Adipocyte (in vitro differentiated cells): ENCODE results near the gene KRT6C.
"Not testable (repeated sequence)": the region's sequence is repeated elsewhere in the genome, so short reads cannot be mapped to it uniquely, and the experiment has no call there.

ENCODE experiments used
- DNase-seq: peaks from one replicate; pipeline ENCODE4 v3.0.0-alpha.2; 2015; ENCODE audit warnings: low read depth
- H3K27me3 ChIP-seq: replicated peaks from 2 replicates; pipeline ENCODE4 v1.7.0; 2013; ENCODE audit warnings: mild to moderate bottlenecking, low read length, moderate library complexity; ENCODE audit not compliant: control insufficient read depth, insufficient read depth
- H3K36me3 ChIP-seq: 2 replicates; pipeline ENCODE4 v1.7.0; 2013; ENCODE audit warnings: low read length, mild to moderate bottlenecking, moderate library complexity; ENCODE audit not compliant: control insufficient read depth, insufficient read depth, severe bottlenecking
- H3K4me1 ChIP-seq: 2 replicates; pipeline ENCODE4 v1.7.0; 2013; ENCODE audit warnings: mild to moderate bottlenecking, low read length, moderate library complexity; ENCODE audit not compliant: control insufficient read depth, insufficient read depth
- H3K4me3 ChIP-seq: 2 replicates; pipeline ENCODE4 v1.7.0; 2013; ENCODE audit warnings: mild to moderate bottlenecking, low read length, moderate library complexity
- H3K9ac ChIP-seq: 2 replicates; pipeline ENCODE4 v1.7.0; 2013; ENCODE audit warnings: mild to moderate bottlenecking, low read length, moderate library complexity
- H3K9me3 ChIP-seq: 2 replicates; pipeline ENCODE4 v1.7.0; 2013; ENCODE audit warnings: mild to moderate bottlenecking, low read length, moderate library complexity; ENCODE audit not compliant: control insufficient read depth

Gene KRT6C

DNA sequence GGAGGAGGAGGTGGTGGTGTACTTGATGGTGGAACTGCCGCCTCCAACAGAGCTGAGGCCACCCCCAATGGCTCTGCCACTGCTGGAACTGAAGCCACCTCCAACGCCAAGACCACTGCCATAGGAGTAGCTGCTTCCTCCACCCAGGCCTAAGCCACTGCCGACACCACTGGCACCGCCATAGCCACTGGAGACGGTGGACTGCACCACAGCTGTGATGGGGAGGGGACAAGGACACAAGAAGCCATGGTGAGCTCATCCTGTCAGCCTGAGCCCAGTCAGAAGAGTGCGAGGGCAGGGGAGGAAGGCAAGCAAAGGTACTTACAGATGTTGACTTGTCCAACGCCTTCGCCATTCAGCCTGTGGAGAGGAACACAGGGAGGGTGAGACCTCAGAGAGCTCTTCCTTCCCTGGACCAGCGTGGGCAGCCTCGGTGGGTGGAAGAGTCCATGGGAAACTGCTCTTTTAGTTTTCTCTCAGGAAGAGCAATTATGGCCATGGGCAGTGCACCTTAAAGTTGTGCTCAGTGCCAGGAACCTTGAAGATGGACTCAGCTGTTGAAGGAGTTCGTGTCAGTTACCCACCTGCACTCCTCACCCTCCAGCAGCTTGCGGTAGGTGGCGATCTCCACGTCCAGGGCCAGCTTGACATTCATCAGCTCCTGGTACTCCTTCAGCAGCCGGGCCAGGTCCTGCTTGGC is 14.3 kb upstream of the KRT6C start:
- H3K36me3 ChIP-seq, H3K4me3 ChIP-seq, DNase-seq, H3K9ac ChIP-seq, H3K4me1 ChIP-seq: not testable (repeated sequence)
- peaks cover 23% of the 10 kb centered on the region for H3K9me3 ChIP-seq
- H3K27me3 ChIP-seq: peaks cover 55% of the 10 kb centered on the region

DNA sequence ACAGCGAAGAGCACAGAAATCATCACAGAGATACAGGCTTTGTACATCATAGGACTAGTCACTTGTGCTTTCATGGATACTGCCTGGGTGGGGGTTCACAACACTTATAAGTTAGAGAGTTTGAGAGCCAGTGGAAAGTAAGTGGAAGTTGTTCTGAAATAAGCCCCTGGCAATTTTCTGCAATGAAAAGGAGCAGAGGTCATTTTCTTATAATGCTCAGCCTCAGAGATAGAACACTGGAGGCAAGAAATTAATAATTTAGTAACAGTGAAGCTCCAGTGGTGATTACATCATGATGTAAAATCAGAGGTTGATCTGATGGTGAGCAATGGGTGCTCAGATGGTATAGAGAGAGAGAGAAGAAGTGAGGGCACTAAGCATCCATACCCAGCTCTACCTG is 13.6 kb upstream of the KRT6C start:
- H3K4me3 ChIP-seq: no peak overlapping the region
- H3K27me3 ChIP-seq: peaks cover 55% of the 10 kb centered on the region
- H3K4me1 ChIP-seq: no peaks in the 10 kb centered on the region
- no peak overlapping the region for H3K9ac ChIP-seq
- no peaks in the 10 kb centered on the region for H3K36me3 ChIP-seq
- peaks cover 23% of the 10 kb centered on the region for H3K9me3 ChIP-seq
- DNase-seq: no peak

DNA sequence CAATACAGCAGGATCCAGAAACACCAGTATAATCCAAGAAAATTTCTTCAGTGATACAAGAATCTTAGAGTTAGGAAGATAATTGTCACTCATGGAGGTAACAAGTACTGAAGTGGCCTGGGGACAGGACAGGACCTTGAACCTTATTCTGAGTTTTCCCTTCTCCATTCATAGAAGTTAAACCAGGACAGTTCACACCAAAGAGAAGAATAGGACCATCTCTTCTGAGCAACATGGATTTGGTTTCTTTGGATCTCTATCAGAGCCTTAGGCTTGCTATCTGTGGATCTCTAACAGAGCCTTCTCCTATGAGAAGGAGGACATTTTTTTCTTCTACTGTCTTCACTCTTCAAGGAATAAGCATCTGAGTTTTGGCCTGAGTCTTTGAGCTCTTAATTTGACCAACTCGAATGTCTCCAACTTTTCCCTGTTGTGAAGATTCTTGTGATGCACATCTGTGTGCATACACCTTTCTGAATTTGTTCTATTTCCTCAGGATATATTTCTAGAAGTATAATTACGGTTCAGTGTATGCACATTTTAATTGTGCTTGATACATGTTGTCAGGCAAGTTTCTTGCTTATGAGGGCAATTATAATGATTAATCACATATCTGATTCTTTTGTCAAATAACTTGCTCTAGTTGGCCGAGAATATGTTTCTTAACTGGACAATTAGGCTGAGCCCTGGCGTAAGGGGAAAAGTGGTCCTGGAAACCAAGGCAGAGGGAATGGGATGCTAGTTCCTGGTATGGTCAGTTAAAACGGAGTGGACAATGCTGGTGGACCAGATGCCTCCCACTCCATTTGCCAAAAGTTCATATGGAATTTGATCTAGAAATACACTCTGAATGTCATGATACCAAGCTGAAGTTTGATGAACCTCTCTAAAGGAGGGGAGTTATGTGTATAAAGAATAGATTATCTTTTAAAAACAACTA is 12.8 kb upstream of the KRT6C start:
- no peaks in the 10 kb centered on the region for H3K36me3 ChIP-seq
- DNase-seq: no peak
- H3K4me3 ChIP-seq: no peak overlapping the region
- H3K9ac ChIP-seq: no peak overlapping the region
- H3K9me3 ChIP-seq: peaks cover 23% of the 10 kb centered on the region
- no peaks in the 10 kb centered on the region for H3K4me1 ChIP-seq
- peaks cover 51% of the 10 kb centered on the region for H3K27me3 ChIP-seq

- H3K4me1 ChIP-seq: no peaks in the 10 kb centered on the region
- no peak overlapping the region for H3K4me3 ChIP-seq
- no peak overlapping the region for H3K9ac ChIP-seq
- no peaks in the 10 kb centered on the region for H3K36me3 ChIP-seq
- DNase-seq: no peak
- H3K27me3 ChIP-seq: peaks cover 18% of the 10 kb centered on the region
- H3K9me3 ChIP-seq: peaks cover 31% of the 10 kb centered on the region
Observed at GRCh38 chr12:52480073-52480472, 6.5 kb upstream of the KRT6C start.

DNA sequence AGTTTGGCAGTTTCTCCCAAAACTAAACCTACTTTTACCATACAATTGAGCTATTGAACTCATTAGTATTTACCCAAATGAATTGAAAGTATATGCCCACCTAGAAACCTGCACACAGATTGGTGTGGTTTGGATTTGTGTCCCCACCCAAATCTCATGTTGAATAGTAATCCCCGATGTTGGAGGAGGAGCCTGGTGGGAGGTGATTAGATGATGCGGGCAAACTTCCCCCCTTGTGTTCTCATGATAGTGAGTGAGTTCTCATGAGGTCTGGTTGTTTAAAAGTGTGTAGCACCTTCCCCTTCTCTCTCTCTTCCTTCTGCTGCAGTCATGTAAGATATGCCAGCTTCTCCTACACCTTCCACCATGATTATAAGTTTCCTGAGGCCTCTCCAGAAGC is 4.0 kb upstream of the KRT6C start:
- no peak overlapping the region for H3K4me3 ChIP-seq
- H3K27me3 ChIP-seq: peaks cover 11% of the 10 kb centered on the region
- no peak overlapping the region for H3K9ac ChIP-seq
- H3K36me3 ChIP-seq: no peaks in the 10 kb centered on the region
- no peaks in the 10 kb centered on the region for H3K4me1 ChIP-seq
- no peak for DNase-seq
- H3K9me3 ChIP-seq: peaks cover 24% of the 10 kb centered on the region

GRCh38 chr12:52474212-52474611 is 607 bp upstream of the KRT6C start:
- no peak overlapping the region for H3K9ac ChIP-seq
- peaks cover 24% of the 10 kb centered on the region for H3K9me3 ChIP-seq
- H3K27me3 ChIP-seq: peaks cover 16% of the 10 kb centered on the region
- no peaks in the 10 kb centered on the region for H3K4me1 ChIP-seq
- H3K36me3 ChIP-seq: no peaks in the 10 kb centered on the region
- no peak overlapping the region for H3K4me3 ChIP-seq
- DNase-seq: no peak

DNA sequence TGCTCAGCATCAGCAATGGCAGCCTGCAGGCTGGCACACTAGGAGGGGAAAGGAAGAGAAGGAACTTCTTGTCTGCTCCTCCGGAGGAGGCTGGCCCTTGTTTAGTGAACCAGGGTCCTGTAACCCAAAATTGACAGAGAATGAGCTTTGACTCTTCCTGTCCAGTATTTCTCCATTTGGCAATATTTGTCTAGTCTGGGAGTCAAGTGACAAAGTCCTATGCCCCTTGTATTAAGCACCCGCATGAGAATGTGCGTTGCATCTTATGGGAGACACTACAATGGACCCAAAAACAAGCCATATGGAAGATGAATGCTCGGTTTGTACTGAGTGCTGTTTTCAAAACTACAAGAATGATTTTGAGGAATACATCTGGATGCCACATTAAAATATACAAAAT is 3.8 kb downstream of the KRT6C start:
- no peak overlapping the region for H3K9ac ChIP-seq
- H3K4me3 ChIP-seq: no peak overlapping the region
- H3K36me3 ChIP-seq: no peaks in the 10 kb centered on the region
- DNase-seq: no peak
- no peaks in the 10 kb centered on the region for H3K9me3 ChIP-seq
- H3K4me1 ChIP-seq: no peaks in the 10 kb centered on the region
- H3K27me3 ChIP-seq: peaks cover 22% of the 10 kb centered on the region

DNA sequence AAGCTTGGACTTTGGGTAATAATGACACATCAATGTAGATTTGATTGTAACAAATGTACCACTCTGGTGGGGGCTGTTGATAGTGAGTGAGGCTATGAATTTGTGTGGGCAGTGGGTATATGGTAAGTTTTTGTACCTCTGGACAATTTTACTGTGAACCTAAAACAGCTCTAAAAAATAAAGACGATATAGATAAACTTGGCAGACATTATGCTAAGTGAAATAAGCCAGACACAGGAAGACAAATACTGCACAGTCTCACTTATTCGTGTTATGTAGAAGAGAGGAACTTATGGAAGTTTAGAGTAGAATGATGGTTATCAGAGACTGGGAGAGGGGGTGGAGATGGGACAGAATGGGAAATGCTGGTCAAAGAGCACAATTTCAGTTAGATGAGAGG is 8.7 kb downstream of the KRT6C start:
- H3K27me3 ChIP-seq: peaks cover 36% of the 10 kb centered on the region
- no peaks in the 10 kb centered on the region for H3K4me1 ChIP-seq
- no peak overlapping the region for H3K4me3 ChIP-seq
- no peak for DNase-seq
- no peak overlapping the region for H3K9ac ChIP-seq
- H3K36me3 ChIP-seq: no peaks in the 10 kb centered on the region
- H3K9me3 ChIP-seq: peaks cover 5% of the 10 kb centered on the region

- no peak for DNase-seq
- Histone ChIP-seq H3K4me3 (no peak overlapping the region), H3K36me3 (no peaks in the 10 kb centered on the region), H3K4me1 (no peaks in the 10 kb centered on the region), H3K27me3 (peaks cover 26% of the 10 kb centered on the region), H3K9me3 (peaks cover 5% of the 10 kb centered on the region), H3K9ac (no peak overlapping the region)
Observed at GRCh38 chr12:52461693-52462092, 11.9 kb downstream of the KRT6C start.

- DNase-seq: no peak
- Histone ChIP-seq H3K9ac (no peak overlapping the region), H3K27me3 (peaks cover 19% of the 10 kb centered on the region), H3K36me3 (no peaks in the 10 kb centered on the region), H3K4me3 (no peak overlapping the region), H3K4me1 (no peaks in the 10 kb centered on the region), H3K9me3 (peaks cover under 1% of the 10 kb centered on the region)
Observed at GRCh38 chr12:52458861-52459260, 14.7 kb downstream of the KRT6C start.

DNA sequence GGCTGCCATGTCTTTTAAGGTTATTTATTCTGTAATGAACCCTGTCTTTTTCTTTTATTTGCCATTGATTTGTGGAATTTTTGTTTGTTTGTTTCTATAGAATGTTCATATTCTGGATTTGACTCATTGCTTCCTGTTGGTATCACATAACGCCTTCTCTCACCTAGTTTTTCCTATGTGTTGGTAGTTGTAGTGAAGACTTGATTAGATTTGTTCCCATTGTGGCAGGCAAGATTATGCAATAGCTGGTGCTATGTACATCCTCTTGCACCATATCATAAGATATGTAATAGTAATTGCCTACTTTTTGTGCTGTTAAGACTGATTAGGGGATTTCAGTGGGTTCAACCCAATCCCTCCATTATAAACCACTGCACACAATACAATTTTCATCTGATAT is 17.8 kb downstream of the KRT6C start:
- no peaks in the 10 kb centered on the region for H3K36me3 ChIP-seq
- peaks cover 4% of the 10 kb centered on the region for H3K27me3 ChIP-seq
- H3K4me1 ChIP-seq: no peaks in the 10 kb centered on the region
- no peak overlapping the region for H3K4me3 ChIP-seq
- no peak overlapping the region for H3K9ac ChIP-seq
- no peaks in the 10 kb centered on the region for H3K9me3 ChIP-seq
- no peak for DNase-seq
